ENCODE results near the gene LRGUK. TPM values are rescaled to one million over a fixed set of nuclear protein-coding genes. Genes with fewer than 3 reads are reported as not detected.

LRGUK gene
- total RNA-seq, 1 experiment from 2014 or later: 0.49 TPM

GRCh38 chr7:134307320-134307719 lies 180.2 kb downstream of the LRGUK start:
- DNase-seq (ENCODE audit: low read depth, low spot score) (no peak), ATAC-seq (no peak)
- ChIA-PET RAD21 (ENCODE audit: low non-redundant PET in 1 of 2, low total read pairs in 2 of 2, uncharacterized antibody in 2 of 2, unreplicated experiment in 2 of 2) (no interaction called here), CTCF (no interaction called here), POLR2A (no interaction called here)
- H4K20me1 ChIP-seq (ENCODE audit: insufficient read depth): no peaks in the 10 kb centered on the region
- no peaks in the 10 kb centered on the region for H3K4me1 ChIP-seq (ENCODE audit: control insufficient read depth in 1 of 2, insufficient read depth in 2 of 2, low read length in 2 of 2)
- no peak overlapping the region for H3K4me3 ChIP-seq (replicated peaks in 1 of 2; ENCODE audit: low read depth in 1 of 2, low read length in 2 of 2)
- H2AFZ ChIP-seq (ENCODE audit: low read depth, low read length, poor library complexity, severe bottlenecking): no peak overlapping the region
- H3K9me3 ChIP-seq (ENCODE audit: control insufficient read depth in 1 of 2, insufficient read depth in 1 of 2, low read depth in 1 of 2, low read length in 2 of 2): no peaks in the 10 kb centered on the region
- no peak overlapping the region for H3K9ac ChIP-seq (ENCODE audit: low read length)
- no peaks in the 10 kb centered on the region for H3K27me3 ChIP-seq (ENCODE audit: insufficient read depth, low read length)
- BruUV-seq (replicated peaks): no TSS peak
- no peaks in the 10 kb centered on the region for H3K9me2 ChIP-seq (ENCODE audit: insufficient read depth)
- H3K79me2 ChIP-seq (ENCODE audit: insufficient read depth, low read length): no peaks in the 10 kb centered on the region
- TF ChIP-seq SRF (IDR thresholded peaks at IDR 0.05; ENCODE audit: low read depth): no peak
- TF ChIP-seq EGR1 (IDR thresholded peaks at IDR 0.05; ENCODE audit: low read depth): no peak
- no peak for TF ChIP-seq ZNF274 (IDR thresholded peaks at IDR 0.05; ENCODE audit: low read depth, low read length)
- no peak for TF ChIP-seq SP1 (IDR thresholded peaks at IDR 0.05; ENCODE audit: low read depth)
- no peak for TF ChIP-seq REST (IDR thresholded peaks at IDR 0.05; ENCODE audit: low read depth)
- no peak for TF ChIP-seq POLR2A (IDR thresholded peaks at IDR 0.05; ENCODE audit: borderline replicate concordance, extremely low read depth, insufficient read depth, insufficient read length)
- no peak for TF ChIP-seq ATF3 (IDR thresholded peaks at IDR 0.05)
- no peak for TF ChIP-seq CEBPB (IDR thresholded peaks at IDR 0.05; ENCODE audit: low read depth)
- no peak for TF ChIP-seq SIN3A (IDR thresholded peaks at IDR 0.05; ENCODE audit: low read depth)
- no peak for TF ChIP-seq ZFX (IDR thresholded peaks at IDR 0.05)
- TF ChIP-seq RAD21 (IDR thresholded peaks at IDR 0.05; ENCODE audit: low read depth): no peak
- TF ChIP-seq YY1 (IDR thresholded peaks at IDR 0.05; ENCODE audit: extremely low read depth, insufficient replicate concordance, low read depth, low read length): no peak
- no peak for TF ChIP-seq TCF7L2 (IDR thresholded peaks at IDR 0.05; ENCODE audit: borderline replicate concordance, extremely low read depth, insufficient read depth, insufficient read length)
- TF ChIP-seq MAX (IDR thresholded peaks at IDR 0.05): no peak
- no peak for TF ChIP-seq JUND (IDR thresholded peaks at IDR 0.05)
- no peak for TF ChIP-seq ZBTB33 (IDR thresholded peaks at IDR 0.05; ENCODE audit: extremely low read depth, insufficient replicate concordance, low read length)
- 0 out of 4 replicates have a peak, but pooled peaks cover 0 to under 1% of the 10 kb centered on the region in 2 experiments for H3K36me3 ChIP-seq (ENCODE audit: control insufficient read depth in 1 of 2, insufficient read depth in 2 of 2, low read length in 2 of 2)
- no peak overlapping the region for H3K4me2 ChIP-seq (ENCODE audit: low read length)
- intact Hi-C loops (cut with micrococcal nuclease): no loop called here
- no peak overlapping the region for H3K27ac ChIP-seq (ENCODE audit: low read depth, low read length)

Measured in HCT116 (cell line).